Measurements from ENCODE around the gene DCBLD1. TPM values are rescaled to one million over a fixed set of nuclear protein-coding genes. Genes with fewer than 3 reads are reported as not detected.

The DCBLD1 gene
- total RNA-seq, 3 donors from 2014 or later (not counting 1 experiment from before 2014, with no cell fraction given): 8.4 to 16.1 (median 13.0) TPM

DNA sequence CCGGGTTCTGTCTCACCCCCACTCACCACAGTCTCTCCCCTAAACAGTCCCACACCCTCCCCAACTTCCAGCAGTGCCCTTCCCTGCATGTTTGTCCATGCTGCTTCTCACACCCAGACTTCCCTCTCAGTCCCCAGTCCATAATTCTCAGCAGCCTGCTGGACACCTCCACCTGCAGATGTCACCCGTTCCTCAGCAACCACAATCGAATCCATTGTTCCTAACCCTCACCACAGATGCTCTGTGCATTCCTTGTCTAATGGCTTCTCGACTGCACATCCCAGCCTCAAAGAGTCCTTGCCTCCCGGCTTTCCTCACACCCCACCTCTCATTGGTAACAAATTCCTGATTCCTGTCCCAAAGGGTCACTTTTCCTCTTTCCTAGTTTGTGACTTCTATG, 64.2 kb downstream of the DCBLD1 start:
- Histone ChIP-seq H3K4me1 (ENCODE audit: control insufficient read depth, insufficient read depth, low read length) (peaks cover 28% of the 10 kb centered on the region), H3K27me3 (ENCODE audit: control insufficient read depth, insufficient read depth, low read length) (no peaks in the 10 kb centered on the region), H3K4me3 (ENCODE audit: low read length) (no peak overlapping the region), H3K27ac (ENCODE audit: low read length) (no peak overlapping the region), H3K9me3 (ENCODE audit: control insufficient read depth, insufficient read depth, low read length) (no peaks in the 10 kb centered on the region), H3K36me3 (ENCODE audit: control insufficient read depth, insufficient read depth, low read length) (no peaks in the 10 kb centered on the region)
- Mint-ChIP-seq H3K36me3 (peaks cover 5% of the 10 kb centered on the region), H3K27me3 (ENCODE audit: low read depth in 2 of 2) (no peaks in the 10 kb centered on the region), H3K4me3 (peak overlapping the region; percentile 64), H3K9me3 (no peaks in the 10 kb centered on the region), H3K4me1 (peaks cover 47 to 49% of the 10 kb centered on the region in 2 donors), H3K27ac (peak overlapping the region; percentile 91 to 92)
- intact Hi-C loops (cut with micrococcal nuclease): loop anchor here (5.0 kb wide), 1 partner anchor 79 kb away; no protein-coding TSS in a partner anchor
- WGBS (ENCODE audit: insufficient coverage): 84% methylated on average over 5 of the region's 5 CpGs
- no peak for ATAC-seq
- TF ChIP-seq, protein P1, sequence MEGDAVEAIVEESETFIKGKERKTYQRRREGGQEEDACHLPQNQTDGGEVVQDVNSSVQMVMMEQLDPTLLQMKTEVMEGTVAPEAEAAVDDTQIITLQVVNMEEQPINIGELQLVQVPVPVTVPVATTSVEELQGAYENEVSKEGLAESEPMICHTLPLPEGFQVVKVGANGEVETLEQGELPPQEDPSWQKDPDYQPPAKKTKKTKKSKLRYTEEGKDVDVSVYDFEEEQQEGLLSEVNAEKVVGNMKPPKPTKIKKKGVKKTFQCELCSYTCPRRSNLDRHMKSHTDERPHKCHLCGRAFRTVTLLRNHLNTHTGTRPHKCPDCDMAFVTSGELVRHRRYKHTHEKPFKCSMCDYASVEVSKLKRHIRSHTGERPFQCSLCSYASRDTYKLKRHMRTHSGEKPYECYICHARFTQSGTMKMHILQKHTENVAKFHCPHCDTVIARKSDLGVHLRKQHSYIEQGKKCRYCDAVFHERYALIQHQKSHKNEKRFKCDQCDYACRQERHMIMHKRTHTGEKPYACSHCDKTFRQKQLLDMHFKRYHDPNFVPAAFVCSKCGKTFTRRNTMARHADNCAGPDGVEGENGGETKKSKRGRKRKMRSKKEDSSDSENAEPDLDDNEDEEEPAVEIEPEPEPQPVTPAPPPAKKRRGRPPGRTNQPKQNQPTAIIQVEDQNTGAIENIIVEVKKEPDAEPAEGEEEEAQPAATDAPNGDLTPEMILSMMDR (IDR thresholded peaks at IDR 0.05): no peak
- DNase-seq: no peak

DNA sequence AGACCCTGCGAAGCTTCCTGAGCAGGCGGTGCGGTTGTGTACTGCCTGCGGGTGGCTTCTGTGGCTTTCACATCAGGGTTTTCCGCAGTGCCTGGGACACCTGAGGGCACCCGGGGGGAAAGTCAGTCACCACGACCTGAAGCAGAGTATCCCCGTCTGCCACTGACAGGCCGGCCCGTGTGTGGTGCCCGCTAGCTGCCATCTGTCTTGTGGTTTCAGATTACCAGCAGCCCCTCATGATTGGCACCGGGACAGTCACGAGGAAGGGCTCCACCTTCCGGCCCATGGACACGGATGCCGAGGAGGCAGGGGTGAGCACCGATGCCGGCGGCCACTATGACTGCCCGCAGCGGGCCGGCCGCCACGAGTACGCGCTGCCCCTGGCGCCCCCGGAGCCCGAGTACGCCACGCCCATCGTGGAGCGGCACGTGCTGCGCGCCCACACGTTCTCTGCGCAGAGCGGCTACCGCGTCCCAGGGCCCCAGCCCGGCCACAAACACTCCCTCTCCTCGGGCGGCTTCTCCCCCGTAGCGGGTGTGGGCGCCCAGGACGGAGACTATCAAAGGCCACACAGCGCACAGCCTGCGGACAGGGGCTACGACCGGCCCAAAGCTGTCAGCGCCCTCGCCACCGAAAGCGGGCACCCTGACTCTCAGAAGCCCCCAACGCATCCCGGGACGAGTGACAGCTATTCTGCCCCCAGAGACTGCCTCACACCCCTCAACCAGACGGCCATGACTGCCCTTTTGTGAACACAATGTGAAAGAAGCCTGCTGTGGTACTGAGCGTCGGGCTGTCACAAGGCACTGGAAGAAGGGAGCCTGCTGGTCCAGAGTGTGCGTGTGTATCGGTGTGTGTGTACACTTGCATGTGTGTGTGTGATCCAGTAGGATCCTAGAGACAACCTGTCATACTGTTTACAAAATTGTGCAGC, 65.5 kb downstream of the DCBLD1 start:
- 9% methylated on average over 64 of the region's 64 CpGs for WGBS (ENCODE audit: insufficient coverage)
- intact Hi-C loops (cut with micrococcal nuclease): loop anchor here (2.0 to 5.0 kb wide), 2 partner anchors 65 to 81 kb away; partner anchors contain the start of gene DCBLD1
- Histone ChIP-seq H3K36me3 (ENCODE audit: control insufficient read depth, insufficient read depth, low read length) (no peaks in the 10 kb centered on the region), H3K4me1 (ENCODE audit: control insufficient read depth, insufficient read depth, low read length) (peaks cover 28% of the 10 kb centered on the region), H3K9me3 (ENCODE audit: control insufficient read depth, insufficient read depth, low read length) (no peaks in the 10 kb centered on the region), H3K4me3 (ENCODE audit: low read length) (peak overlapping the region; percentile 52), H3K27me3 (ENCODE audit: control insufficient read depth, insufficient read depth, low read length) (no peaks in the 10 kb centered on the region), H3K27ac (ENCODE audit: low read length) (peak overlapping the region; percentile 72)
- H3K4me3 Mint-ChIP-seq: peak overlapping the region; percentile 88
- no peaks in the 10 kb centered on the region for H3K27me3 Mint-ChIP-seq (ENCODE audit: low read depth in 2 of 2)
- H3K36me3 Mint-ChIP-seq: peaks cover 3% of the 10 kb centered on the region
- TF ChIP-seq, protein P1 (IDR thresholded peaks at IDR 0.05): no peak
- H3K9me3 Mint-ChIP-seq: no peaks in the 10 kb centered on the region
- DNase-seq (peak; percentile 54 to 67), ATAC-seq (peak; percentile 45 to 65 (median 48))
- peaks cover 47 to 49% of the 10 kb centered on the region in 2 donors for H3K4me1 Mint-ChIP-seq
- H3K27ac Mint-ChIP-seq: peak overlapping the region; percentile 91 to 92

DNA sequence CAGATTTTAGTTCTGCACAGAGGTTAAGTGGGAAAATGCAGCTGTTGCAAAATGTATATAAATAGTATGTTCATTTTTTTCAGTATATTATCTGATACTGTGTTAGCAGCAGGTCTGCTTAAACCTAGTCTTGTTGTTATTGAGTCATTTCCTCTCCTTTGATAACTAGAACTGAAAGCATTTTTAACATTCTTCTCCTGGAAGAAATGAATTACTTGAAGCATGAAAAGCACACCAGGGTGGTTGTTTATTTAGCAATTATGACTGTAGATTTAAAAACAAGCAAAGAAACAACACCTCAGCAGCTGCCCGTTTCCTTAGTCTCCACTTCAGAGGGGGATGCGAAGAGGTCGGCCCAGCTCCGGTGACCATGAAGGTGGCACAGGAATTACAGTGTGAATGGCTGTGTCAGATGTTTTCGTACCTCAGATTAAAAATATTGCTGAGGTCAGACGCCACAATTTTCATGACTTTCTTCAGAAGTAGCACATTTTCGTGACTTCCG, 66.4 kb downstream of the DCBLD1 start:
- H3K4me1 ChIP-seq (ENCODE audit: control insufficient read depth, insufficient read depth, low read length): peaks cover 28% of the 10 kb centered on the region
- peak; percentile 51 to 59 (median 52) for ATAC-seq
- H3K9me3 ChIP-seq (ENCODE audit: control insufficient read depth, insufficient read depth, low read length): no peaks in the 10 kb centered on the region
- H3K36me3 ChIP-seq (ENCODE audit: control insufficient read depth, insufficient read depth, low read length): no peaks in the 10 kb centered on the region
- 34% methylated on average over 8 of the region's 8 CpGs for WGBS (ENCODE audit: insufficient coverage)
- TF ChIP-seq, protein P1 (IDR thresholded peaks at IDR 0.05): no peak
- peak overlapping the region; percentile 52 for H3K4me3 ChIP-seq (ENCODE audit: low read length)
- DNase-seq: peak; percentile 36 to 61
- H3K36me3 Mint-ChIP-seq: no peaks in the 10 kb centered on the region
- no peaks in the 10 kb centered on the region for H3K27me3 Mint-ChIP-seq (ENCODE audit: low read depth in 2 of 2)
- no peaks in the 10 kb centered on the region for H3K27me3 ChIP-seq (ENCODE audit: control insufficient read depth, insufficient read depth, low read length)
- intact Hi-C loops (cut with micrococcal nuclease): loop anchor here (1.0 to 5.0 kb wide), 4 partner anchors 53 to 82 kb away; partner anchors contain the start of genes DCBLD1 and GOPC
- H3K9me3 Mint-ChIP-seq: no peaks in the 10 kb centered on the region
- H3K4me3 Mint-ChIP-seq: peak overlapping the region; percentile 88
- peak overlapping the region; percentile 91 to 92 for H3K27ac Mint-ChIP-seq
- peak overlapping the region; percentile 72 for H3K27ac ChIP-seq (ENCODE audit: low read length)
- H3K4me1 Mint-ChIP-seq: peaks cover 47 to 49% of the 10 kb centered on the region in 2 donors
